Neural cell (in vitro differentiated cells): ENCODE measurements around the gene HRH4. TPM values are rescaled to one million over a fixed set of nuclear protein-coding genes. Genes with fewer than 3 reads are reported as not detected.

Experiments
- H2AFZ ChIP-seq: fragments of 200-600, 300-800 bp; sonication (generic), shearing (Covaris generic); 2 replicates; pipeline ENCODE4 v1.6.0; 2014; ENCODE audit warnings: low read depth, mild to moderate bottlenecking, antibody characterized with exemption, low read length, moderate library complexity
- H3F3A ChIP-seq: fragments of 200-600 bp; shearing (Covaris generic); 2 replicates; pipeline ENCODE4 v1.6.1; 2016; ENCODE audit warnings: mild to moderate bottlenecking, moderate library complexity, mixed read lengths, antibody characterized with exemption, low read length; ENCODE audit not compliant: insufficient read depth, poor library complexity, severe bottlenecking
- H3K27ac ChIP-seq: fragments of 200-600, 300-800 bp; sonication (generic), shearing (Covaris generic); 2 replicates; pipeline ENCODE4 v1.5.1; 2014; ENCODE audit warnings: mild to moderate bottlenecking, low read length, moderate library complexity
- H3K27me3 ChIP-seq: fragments of 300-800, 200-600 bp; sonication (generic), shearing (Covaris generic); 2 replicates; pipeline ENCODE4 v1.6.0; 2014; ENCODE audit warnings: mild to moderate bottlenecking, low read depth, low read length, moderate library complexity; ENCODE audit not compliant: insufficient read depth
- H3K36me3 ChIP-seq: fragments of 300-800, 200-600 bp; sonication (generic), shearing (Covaris generic); 2 replicates; pipeline ENCODE4 v1.5.1; 2014; ENCODE audit warnings: mild to moderate bottlenecking, antibody characterized with exemption, low read length, moderate library complexity; ENCODE audit not compliant: insufficient read depth
- H3K4me2 ChIP-seq: fragments of 300-800, 200-600 bp; sonication (generic), shearing (Covaris generic); 2 replicates; pipeline ENCODE4 v1.6.0; 2014; ENCODE audit warnings: mild to moderate bottlenecking, low read length
- H3K4me3 ChIP-seq: fragments of 300-800, 200-600 bp; sonication (generic), shearing (Covaris generic); 2 replicates; pipeline ENCODE4 v1.5.1; 2014; ENCODE audit warnings: mild to moderate bottlenecking, low read length, moderate library complexity
- H3K79me2 ChIP-seq: fragments of 200-600 bp; shearing (Covaris generic); replicated peaks from 2 replicates; pipeline ENCODE4 v1.6.0; 2014; ENCODE audit warnings: mild to moderate bottlenecking, low read length, moderate library complexity; ENCODE audit not compliant: insufficient read depth
- H3K9ac ChIP-seq: fragments of 300-800, 200-600 bp; sonication (generic), shearing (Covaris generic); 2 replicates; pipeline ENCODE4 v1.6.1; 2016; ENCODE audit warnings: mild to moderate bottlenecking, low read length, mixed read lengths
- H3K9me2 ChIP-seq: fragments of 200-600 bp; shearing (Covaris generic); 2 replicates; pipeline ENCODE4 v1.6.1; 2016; ENCODE audit warnings: mild to moderate bottlenecking, low read length, mixed read lengths; ENCODE audit not compliant: insufficient read depth
- H3K9me3 ChIP-seq: fragments of 200-600, 300-800 bp; sonication (generic), shearing (Covaris generic); 2 replicates; pipeline ENCODE4 v1.6.1; 2016; ENCODE audit warnings: mild to moderate bottlenecking, mixed run types, low read length, moderate library complexity, mixed read lengths
- H4K20me1 ChIP-seq: fragments of 200-600 bp; shearing (Covaris generic); 2 replicates; pipeline ENCODE4 v1.6.1; 2016; ENCODE audit warnings: mild to moderate bottlenecking, mixed run types; ENCODE audit not compliant: insufficient read depth
- EP300 ChIP-seq: fragments of 450-650 bp; conservative IDR thresholded peaks from 2 replicates; pipeline ENCODE4 v1.6.1; 2014; ENCODE audit warnings: antibody characterized with exemption, mild to moderate bottlenecking, moderate library complexity; ENCODE audit not compliant: poor library complexity, severe bottlenecking
- EZH2 ChIP-seq: fragments of 200-600, 300-800 bp; shearing (Covaris generic), sonication (generic); IDR thresholded peaks from 2 replicates; pipeline ENCODE4 v1.6.1; 2014; ENCODE audit warnings: antibody characterized with exemption, low read length, borderline replicate concordance, mild to moderate bottlenecking; ENCODE audit not compliant: insufficient read depth, poor library complexity, severe bottlenecking
- MXI1 ChIP-seq: fragments of 450-650 bp; conservative IDR thresholded peaks from 2 replicates; pipeline ENCODE4 v1.6.1; 2014; ENCODE audit warnings: antibody characterized with exemption, mild to moderate bottlenecking; ENCODE audit not compliant: poor library complexity, severe bottlenecking
- POLR2AphosphoS5 ChIP-seq: IDR thresholded peaks from 2 replicates; pipeline ENCODE4 v1.6.1; 2012
- RAD21 ChIP-seq: fragments of 450-650 bp; conservative IDR thresholded peaks from 2 replicates; pipeline ENCODE4 v1.6.1; 2014; ENCODE audit warnings: antibody characterized with exemption, mild to moderate bottlenecking, moderate library complexity
- SMC3 ChIP-seq: fragments of 450-650 bp; conservative IDR thresholded peaks from 2 replicates; pipeline ENCODE4 v1.6.1; 2014; ENCODE audit warnings: antibody characterized with exemption, mild to moderate bottlenecking, moderate library complexity; ENCODE audit not compliant: poor library complexity
- TAF1 ChIP-seq: IDR thresholded peaks from 2 replicates; pipeline ENCODE4 v1.6.1; 2012; ENCODE audit warnings: low read depth
- polyA plus RNA-seq: library from polyadenylated mRNA; depleted of rRNA; stranded (reverse); fragments of >200 nt; gene quantifications from 2 replicates; pipeline ENCODE4 v1.2.3, GENCODE V29; 2014
- TF ChIP-seq, protein P1 (sequence below): fragments of 450-650 bp; IDR thresholded peaks from 2 replicates; pipeline ENCODE4 v1.5.1; 2014; ENCODE audit warnings: antibody characterized with exemption, mild to moderate bottlenecking, moderate library complexity; ENCODE audit not compliant: poor library complexity, severe bottlenecking
- TF ChIP-seq, protein P2 (sequence below): IDR thresholded peaks from 2 replicates; pipeline ENCODE4 v1.6.1; 2012; ENCODE audit warnings: borderline replicate concordance

Gene HRH4
- polyA plus RNA-seq, 1 donor from 2014 or later = not detected

DNA sequence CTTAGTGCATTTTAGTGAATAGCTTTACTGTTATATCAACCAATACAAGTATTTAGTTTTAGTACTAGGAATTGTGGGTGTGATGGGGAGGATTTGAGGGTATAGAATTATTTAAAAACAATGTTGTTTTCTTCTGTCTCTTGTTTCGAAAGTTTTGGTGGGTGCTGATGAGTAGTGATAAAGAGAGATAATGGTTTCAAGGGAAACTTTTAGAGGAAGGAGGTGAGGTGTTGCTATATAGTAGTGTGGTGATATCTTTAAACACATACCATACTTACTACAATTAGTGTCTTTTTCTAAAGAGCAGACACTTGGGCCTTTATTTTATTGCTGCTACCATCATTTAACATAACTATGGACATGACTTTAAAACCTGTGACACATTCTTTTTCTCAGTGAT, 23.5 kb upstream of the HRH4 start:
- no peak overlapping the region for H3K4me3 ChIP-seq
- H4K20me1 ChIP-seq = no peaks in the 10 kb centered on the region
- H3K4me2 ChIP-seq = no peak overlapping the region
- H3K27ac ChIP-seq = no peak overlapping the region
- no peaks in the 10 kb centered on the region for H3F3A ChIP-seq
- no peak overlapping the region for H3K9ac ChIP-seq
- no peak overlapping the region for H2AFZ ChIP-seq
- H3K36me3 ChIP-seq = no peaks in the 10 kb centered on the region
- TF ChIP-seq EP300 (no peak), POLR2AphosphoS5 (no peak)
- no peaks in the 10 kb centered on the region for H3K79me2 ChIP-seq
- no peaks in the 10 kb centered on the region for H3K27me3 ChIP-seq
- no peaks in the 10 kb centered on the region for H3K9me3 ChIP-seq
- no peaks in the 10 kb centered on the region for H3K9me2 ChIP-seq

DNA sequence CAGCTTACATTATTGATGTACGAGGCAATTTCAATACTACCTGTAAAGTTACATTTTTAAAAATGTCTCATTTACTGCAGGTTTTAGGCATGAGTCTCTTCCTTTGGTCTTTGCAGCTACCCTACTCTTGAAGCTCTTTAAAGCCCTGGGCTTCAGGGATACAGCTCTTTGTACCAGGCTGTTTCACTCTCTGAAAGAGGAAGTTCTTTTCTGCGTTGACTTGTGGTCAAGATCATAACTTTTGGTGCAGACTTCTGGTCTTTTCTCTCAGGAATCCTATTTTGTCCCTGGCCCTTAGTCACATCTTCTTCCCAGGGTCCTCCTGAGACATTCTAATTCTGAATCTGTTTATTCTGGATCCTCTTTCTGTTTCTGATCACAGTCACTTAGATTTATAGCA, 16.6 kb upstream of the HRH4 start:
- H3K27ac ChIP-seq = no peak overlapping the region
- TF ChIP-seq SMC3 (no peak), RAD21 (no peak), POLR2AphosphoS5 (no peak), TAF1 (no peak), EZH2 (no peak), EP300 (no peak), MXI1 (no peak)
- TF ChIP-seq, protein P1, sequence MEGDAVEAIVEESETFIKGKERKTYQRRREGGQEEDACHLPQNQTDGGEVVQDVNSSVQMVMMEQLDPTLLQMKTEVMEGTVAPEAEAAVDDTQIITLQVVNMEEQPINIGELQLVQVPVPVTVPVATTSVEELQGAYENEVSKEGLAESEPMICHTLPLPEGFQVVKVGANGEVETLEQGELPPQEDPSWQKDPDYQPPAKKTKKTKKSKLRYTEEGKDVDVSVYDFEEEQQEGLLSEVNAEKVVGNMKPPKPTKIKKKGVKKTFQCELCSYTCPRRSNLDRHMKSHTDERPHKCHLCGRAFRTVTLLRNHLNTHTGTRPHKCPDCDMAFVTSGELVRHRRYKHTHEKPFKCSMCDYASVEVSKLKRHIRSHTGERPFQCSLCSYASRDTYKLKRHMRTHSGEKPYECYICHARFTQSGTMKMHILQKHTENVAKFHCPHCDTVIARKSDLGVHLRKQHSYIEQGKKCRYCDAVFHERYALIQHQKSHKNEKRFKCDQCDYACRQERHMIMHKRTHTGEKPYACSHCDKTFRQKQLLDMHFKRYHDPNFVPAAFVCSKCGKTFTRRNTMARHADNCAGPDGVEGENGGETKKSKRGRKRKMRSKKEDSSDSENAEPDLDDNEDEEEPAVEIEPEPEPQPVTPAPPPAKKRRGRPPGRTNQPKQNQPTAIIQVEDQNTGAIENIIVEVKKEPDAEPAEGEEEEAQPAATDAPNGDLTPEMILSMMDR = no peak
- TF ChIP-seq, protein P2, sequence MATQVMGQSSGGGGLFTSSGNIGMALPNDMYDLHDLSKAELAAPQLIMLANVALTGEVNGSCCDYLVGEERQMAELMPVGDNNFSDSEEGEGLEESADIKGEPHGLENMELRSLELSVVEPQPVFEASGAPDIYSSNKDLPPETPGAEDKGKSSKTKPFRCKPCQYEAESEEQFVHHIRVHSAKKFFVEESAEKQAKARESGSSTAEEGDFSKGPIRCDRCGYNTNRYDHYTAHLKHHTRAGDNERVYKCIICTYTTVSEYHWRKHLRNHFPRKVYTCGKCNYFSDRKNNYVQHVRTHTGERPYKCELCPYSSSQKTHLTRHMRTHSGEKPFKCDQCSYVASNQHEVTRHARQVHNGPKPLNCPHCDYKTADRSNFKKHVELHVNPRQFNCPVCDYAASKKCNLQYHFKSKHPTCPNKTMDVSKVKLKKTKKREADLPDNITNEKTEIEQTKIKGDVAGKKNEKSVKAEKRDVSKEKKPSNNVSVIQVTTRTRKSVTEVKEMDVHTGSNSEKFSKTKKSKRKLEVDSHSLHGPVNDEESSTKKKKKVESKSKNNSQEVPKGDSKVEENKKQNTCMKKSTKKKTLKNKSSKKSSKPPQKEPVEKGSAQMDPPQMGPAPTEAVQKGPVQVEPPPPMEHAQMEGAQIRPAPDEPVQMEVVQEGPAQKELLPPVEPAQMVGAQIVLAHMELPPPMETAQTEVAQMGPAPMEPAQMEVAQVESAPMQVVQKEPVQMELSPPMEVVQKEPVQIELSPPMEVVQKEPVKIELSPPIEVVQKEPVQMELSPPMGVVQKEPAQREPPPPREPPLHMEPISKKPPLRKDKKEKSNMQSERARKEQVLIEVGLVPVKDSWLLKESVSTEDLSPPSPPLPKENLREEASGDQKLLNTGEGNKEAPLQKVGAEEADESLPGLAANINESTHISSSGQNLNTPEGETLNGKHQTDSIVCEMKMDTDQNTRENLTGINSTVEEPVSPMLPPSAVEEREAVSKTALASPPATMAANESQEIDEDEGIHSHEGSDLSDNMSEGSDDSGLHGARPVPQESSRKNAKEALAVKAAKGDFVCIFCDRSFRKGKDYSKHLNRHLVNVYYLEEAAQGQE = no peak
- no peak overlapping the region for H3K4me3 ChIP-seq
- no peak overlapping the region for H2AFZ ChIP-seq
- no peaks in the 10 kb centered on the region for H3K27me3 ChIP-seq
- no peaks in the 10 kb centered on the region for H3K9me2 ChIP-seq
- no peaks in the 10 kb centered on the region for H3K79me2 ChIP-seq
- H3K9ac ChIP-seq = no peak overlapping the region
- H4K20me1 ChIP-seq = no peaks in the 10 kb centered on the region
- no peaks in the 10 kb centered on the region for H3F3A ChIP-seq
- no peak overlapping the region for H3K4me2 ChIP-seq
- H3K36me3 ChIP-seq = no peaks in the 10 kb centered on the region
- no peaks in the 10 kb centered on the region for H3K9me3 ChIP-seq

DNA sequence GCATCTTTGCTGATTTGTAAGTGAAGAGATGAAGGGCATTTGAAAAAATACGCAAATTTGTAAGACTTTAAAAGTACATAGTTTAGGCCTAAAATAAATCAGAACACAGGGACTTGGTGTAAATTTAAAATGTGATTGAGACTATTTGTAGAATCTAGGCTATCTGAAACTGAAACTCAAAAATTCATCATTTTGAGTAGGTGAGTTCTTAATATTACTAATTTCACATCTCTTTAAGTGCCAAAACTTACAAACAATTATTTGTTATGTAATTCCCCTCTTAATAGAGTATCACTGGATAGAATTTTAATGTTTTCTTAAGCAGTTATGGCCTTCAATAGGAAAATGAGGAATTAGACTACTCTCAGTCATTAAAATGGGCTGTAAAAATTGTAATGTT, 14.0 kb upstream of the HRH4 start:
- Histone ChIP-seq H3K9ac (no peak overlapping the region), H3F3A (no peaks in the 10 kb centered on the region), H3K9me3 (no peaks in the 10 kb centered on the region), H3K36me3 (peaks cover 4% of the 10 kb centered on the region), H3K27me3 (no peaks in the 10 kb centered on the region), H4K20me1 (no peaks in the 10 kb centered on the region), H2AFZ (no peak overlapping the region), H3K27ac (no peak overlapping the region), H3K79me2 (no peaks in the 10 kb centered on the region), H3K9me2 (no peaks in the 10 kb centered on the region), H3K4me2 (no peak overlapping the region), H3K4me3 (no peak overlapping the region)
- TF ChIP-seq SMC3 (no peak), EP300 (no peak), TAF1 (no peak), RAD21 (no peak), POLR2AphosphoS5 (no peak), EZH2 (no peak), MXI1 (no peak)
- TF ChIP-seq, protein P1 = no peak
- TF ChIP-seq, protein P2 = no peak
